GM21528 (cell line): ENCODE data around the gene MIPEP.
A peak's percentile ranks its signal among the peaks of the same experiment; 100 is the strongest.

Experiments
- ATAC-seq: cut with Tn5 transposase; IDR thresholded peaks from one replicate; pipeline ENCODE4 v1.9.1; 2021; ENCODE audit warnings: mild to moderate bottlenecking, moderate library complexity; ENCODE audit not compliant: unreplicated experiment, low FRiP score

Gene MIPEP

DNA sequence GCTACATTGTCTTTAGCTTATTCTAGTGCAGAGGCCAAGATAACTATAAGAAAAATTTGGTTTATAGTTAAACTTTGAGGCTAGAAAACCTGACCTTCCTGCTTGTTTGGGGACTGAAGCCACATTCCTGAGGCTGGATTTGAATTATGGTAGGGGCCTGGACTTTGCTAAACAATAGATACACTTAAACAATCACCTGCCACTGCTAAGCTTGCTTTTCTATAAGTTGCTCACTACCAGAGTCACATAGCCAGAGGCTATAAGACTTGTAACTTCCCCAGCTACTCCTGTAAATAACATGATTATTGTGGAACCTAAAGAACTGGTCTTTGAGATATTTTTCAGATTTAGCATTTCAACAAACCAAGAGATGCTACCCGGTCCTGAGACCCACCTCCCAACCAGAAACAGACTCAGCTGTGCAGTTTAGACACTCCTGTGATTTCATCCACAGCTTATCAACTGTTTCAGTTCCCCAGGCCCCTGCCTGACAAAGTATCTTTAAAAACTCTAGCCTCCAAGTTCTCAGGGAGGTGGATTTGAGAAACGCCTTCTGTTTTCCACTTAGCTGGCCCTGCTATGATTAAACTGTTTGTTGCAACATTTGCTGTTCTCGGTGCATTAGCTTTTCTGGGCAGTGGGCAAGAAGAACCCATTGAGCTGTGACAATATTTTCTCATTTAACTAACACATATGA, 77.7 kb downstream of the MIPEP start:
- no peak for ATAC-seq

DNA sequence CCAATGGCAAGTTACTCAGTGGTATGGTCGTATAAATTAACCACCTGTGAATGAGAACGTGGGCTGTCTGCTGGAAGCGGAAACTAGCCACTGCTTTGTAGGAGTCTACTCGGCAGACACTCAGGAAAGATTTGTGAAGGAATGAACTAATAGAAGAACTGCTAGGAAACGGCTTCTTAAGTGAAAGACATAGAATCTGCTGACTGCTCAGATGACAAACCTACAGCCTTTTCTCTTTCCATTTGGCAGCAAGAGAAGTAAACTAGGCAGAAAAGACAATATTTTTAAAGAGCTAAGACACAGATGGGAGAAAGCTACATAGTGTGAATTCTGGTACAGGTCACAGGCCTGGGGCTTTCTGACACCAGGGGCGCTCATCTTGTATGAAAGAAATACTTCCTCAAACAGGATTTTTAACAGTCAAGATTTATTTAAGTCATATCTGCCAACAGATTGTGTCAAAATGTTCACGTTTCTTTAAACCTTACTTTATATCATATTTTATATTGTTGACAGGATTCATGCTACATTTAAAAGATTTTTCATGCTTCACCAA, 78.4 kb downstream of the MIPEP start:
- no peak for ATAC-seq

DNA sequence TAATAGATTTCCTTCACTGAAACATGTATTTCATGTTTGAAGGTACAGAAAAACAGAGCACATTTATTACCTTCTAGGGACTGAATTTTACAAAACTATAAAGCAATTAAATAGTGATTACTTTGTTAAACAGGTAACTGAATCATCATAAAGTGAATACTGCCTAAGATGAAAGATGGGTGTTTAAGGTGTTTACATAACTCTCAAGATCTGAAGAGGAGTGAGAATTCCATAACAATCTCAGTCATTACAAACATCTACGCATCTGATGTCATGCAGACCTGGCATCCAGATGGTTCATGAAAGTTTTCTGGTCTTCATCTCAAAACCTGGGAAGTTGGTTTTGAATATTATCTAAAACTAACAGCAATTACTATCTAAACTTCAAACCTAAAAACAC, 80.4 kb downstream of the MIPEP start:
- ATAC-seq = no peak

DNA sequence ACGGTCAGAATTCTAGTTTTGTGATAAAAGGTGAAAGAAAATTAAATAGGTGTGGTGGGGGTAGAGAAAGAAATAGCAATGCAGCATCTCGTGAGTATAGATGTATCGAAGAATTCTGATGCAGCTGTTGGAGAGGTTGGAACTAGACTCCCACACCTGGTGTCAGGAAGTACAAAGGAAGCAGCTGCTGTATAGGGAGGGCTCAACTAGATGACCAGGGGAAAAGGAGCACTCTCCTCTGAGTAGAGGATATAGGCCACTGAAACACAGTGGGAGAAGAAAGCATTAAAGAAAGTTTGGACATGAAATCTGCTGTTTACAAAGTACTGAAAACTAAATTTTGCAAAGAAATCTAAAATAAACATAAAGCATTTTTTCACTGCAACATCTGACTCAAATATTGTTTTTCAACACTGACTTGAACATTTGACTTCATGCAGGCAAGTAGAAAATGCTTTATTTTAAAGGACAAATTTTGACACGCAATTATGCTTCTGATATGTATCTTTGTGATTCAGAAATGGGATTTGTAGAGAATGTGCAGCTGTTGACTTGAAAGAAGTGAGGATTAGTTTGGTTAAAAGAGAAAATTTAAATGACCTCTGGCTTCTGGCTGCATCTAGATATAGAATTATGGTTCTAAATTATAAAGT, 82.2 kb downstream of the MIPEP start:
- no peak for ATAC-seq

DNA sequence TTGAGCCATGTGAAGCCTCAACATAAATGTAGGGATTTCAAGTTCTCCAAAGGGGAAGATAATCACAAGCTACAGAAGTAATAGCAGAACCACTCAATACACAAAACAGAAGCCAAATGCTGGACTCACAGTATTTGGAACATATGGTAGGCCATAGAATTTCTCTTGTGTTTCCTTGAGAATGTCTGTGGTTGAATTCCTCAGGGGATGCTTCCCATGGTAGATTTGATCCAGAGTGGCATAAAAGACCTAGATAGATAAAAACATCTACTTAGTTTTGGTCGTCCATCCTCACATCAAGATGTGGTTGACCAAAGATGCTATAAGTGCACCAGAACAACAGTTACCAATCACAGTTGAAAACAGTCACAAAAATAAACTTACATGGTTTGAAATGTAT, 83.4 kb downstream of the MIPEP start:
- no peak for ATAC-seq

DNA sequence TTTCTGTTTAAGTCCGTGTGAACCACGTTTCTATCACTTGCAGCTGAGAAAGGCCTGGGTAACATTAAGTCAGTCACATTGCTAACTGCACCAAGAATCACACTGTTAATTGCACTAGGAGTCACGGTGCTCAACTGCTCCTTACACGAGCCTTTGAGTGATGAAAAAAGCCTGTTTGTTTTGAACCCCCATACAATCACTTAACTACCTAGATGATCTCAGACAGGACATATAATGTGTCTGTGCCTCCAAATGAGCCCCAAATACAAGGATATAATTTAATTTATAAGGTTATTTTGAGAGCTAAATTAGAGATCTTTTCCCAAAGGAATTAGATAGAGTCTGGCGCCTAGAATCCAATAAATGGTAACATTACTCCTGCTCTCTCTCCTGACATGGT, 84.1 kb downstream of the MIPEP start:
- ATAC-seq = no peak

DNA sequence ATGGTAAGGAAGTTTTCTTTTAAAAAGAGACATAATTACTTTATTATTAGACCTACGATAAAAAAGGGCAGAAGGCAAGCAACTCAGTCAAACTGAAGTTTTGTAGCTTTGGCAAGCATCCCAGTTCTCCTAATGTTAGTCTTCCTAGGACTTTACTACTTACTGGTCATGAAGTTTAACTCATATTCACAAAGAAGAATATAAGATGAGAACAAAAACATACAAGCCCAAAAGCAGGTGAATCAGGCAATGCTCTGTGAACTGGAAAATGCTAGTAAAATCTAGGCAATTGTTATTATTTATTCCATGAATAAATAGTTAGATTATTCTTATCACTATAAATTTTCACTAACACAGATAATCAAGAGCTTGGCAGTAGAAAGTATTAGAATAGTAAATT, 85.0 kb downstream of the MIPEP start:
- ATAC-seq = no peak

DNA sequence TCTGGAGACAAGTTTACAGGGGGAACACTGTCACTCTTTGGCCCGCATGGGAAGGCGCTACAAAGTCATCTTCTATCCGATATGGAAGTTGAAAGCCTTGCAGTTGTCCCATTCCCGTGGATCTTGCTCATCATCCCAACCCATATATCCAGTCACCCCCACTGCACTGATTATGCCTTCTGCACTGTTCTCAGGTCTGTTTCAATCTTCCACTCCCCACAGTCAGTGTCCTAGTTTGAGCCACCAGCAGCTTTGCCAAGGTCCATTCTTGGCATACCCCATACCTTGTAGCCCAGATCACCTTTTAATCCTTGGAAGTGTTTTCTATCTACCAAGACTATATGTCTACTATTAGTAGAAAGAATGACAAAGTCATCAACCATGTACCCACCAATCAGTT, 88.1 kb downstream of the MIPEP start:
- no peak for ATAC-seq

DNA sequence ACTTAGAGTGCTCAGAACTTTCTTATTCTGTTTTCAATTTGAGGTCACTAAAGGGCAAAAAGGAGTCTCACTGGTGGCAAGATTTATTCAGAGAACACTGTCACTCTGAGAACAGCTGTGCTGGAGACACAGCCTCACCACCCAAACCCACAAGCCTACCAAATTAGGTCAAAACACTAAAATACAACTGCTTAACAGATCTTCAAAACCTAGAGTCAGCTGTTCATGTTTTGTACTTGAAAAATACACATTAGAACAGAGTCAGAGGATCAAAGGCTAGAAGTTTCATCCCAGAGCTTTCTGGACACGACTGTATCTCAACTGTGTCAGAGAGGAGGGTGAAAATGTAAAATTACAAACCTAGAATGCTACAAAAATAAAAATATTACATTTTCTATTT, 89.3 kb downstream of the MIPEP start:
- ATAC-seq = peak; percentile 86

DNA sequence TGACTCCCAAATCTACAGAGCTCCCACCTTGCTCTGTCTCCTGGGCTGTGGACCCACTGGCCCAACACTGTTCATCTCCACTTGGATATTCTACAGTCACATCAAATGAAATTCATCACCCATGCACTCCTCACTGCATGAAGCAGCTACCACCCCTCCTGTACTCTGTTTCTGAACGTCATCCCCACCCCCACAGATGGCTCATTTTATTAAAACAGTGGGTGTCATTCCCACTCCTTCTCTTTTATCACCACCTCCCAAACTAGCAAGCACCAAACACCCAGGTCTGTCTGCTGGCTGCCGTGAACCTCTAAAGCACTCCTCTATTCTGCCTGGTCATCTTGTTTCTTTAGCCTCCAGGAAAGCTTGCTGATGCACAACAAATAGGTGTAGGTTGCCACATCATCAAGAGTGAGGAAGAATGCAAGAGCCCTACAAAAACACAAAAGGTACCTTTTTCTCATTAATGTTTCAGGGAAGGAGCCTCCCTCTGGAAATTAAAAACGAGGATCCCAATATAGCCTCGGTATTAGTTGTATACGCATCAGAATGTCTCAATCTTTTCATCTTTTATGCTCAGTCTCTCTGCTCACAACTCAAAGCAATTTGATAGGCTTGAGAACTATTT, 91.8 kb downstream of the MIPEP start:
- no peak for ATAC-seq

DNA sequence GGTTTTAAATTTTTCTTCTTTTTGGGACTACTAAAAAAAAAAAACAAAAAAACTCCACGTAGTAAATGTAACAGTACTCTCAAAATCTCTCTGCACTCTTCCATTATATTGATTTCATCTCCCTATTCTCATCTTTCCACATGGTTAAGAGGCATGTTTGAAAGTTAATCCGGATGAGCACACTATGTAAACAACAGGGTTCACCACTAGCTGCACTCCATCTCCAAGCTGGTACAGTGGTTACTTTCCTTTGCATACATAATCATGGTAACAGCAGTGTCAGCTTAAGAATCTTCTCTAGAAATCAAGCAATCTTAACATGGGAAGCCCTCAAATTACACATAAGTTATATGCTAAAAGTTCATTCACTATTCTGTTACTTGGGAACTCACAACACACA, 92.6 kb downstream of the MIPEP start:
- no peak for ATAC-seq

DNA sequence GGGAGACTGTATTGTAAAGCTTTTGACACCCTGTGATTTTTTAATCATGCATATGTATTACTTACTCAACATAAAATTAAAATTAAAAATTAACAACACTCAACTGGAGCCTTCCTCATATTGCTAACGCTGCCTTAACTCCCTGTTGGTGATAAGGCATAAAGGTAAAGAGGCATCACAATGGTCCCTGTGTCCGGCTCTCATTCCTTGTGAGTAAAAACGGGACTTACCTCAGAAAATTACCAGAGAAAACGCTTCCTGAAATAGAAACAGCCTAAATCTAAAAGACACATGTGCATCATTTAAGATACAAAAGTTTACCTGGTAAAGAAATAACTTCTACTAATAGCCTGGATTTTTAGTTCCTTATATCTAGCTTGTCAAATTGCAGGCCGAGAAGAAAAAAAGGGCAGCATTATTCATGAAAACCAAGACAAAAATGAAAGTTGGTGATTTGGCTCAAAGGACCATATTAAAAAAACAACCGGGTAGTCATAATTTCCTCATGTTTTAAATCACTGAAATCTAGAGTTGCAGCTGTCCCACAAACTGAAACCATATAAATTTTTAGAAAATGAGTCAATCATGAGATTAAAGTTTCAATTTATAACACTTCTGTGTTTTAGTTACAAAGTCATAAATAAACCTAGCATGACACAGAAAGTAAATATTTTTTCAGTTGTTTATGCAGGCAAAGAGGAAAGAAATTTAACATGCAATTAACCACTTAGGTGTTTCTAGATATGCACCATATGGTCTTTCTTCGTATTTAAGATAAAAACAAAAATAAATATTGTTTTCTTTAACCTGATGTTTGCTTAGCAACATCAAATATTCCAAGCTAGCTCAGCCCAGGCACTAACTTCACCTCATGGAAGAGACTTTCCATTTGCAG, 94.7 kb downstream of the MIPEP start:
- ATAC-seq = no peak

DNA sequence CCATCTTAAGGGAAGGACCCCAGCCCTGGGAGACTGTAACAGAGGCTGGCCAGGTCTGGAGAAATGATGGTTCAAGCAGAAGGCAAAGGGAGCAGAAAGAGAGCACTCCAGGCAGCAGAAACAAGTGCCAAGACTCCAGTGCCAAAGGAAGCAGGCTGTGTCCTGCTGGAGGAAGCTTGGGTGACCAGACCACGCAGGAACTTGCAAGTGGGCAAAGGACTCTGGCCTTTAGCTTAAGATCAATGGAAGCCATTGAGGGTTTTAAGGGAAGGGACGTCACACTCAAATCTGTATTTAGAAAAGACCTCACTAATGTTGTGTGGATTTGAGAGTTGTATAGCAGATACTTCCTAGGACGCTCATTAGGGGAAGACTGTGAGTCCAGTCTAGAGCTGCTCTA, 95.5 kb downstream of the MIPEP start:
- ATAC-seq = no peak

DNA sequence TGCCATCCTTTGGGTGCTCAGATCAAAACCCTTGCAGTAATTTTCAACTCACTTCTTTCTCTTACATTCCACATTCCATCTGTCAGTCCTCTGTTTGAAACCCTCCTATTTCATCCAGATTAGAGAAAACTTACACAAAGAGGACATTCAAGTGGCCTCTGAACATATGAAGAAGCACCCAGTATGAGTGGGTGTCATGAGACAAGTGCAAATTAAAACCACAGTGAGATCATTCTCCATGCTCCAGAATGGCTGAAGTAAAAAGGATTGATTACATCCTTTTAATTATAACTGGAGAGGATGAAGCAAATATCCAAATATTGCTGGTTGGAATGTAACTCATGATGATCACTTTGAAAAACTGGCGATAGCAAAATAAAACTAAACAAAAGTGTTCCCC, 96.5 kb downstream of the MIPEP start:
- ATAC-seq = no peak

DNA sequence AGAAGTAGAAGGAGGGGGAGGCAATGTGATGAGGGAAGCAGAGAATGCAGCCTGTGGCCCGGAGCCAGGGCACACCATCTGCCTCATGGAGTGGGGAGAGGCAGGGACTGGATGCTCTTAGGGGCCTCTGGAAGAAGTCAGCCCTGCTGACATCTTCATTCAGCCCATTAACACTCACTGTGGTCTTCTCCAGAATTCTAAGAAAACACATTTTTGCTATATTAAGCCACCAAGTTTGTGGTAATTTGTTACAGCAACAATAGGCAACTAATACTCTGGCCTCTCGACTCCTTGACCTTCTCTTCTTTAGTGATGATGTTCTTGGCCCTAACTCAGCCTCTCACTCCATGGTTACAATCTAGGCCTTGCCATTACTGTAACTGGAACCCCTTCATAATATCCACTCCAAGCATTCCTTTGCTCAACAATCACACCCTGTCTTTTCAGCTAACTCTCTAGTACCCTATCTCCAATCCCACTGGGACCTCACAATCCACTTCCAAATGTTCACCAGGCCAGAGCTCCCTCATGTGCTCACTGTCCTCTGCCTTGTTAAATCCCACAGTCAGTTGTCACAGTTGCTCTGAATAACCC, 98.5 kb downstream of the MIPEP start:
- ATAC-seq = no peak

DNA sequence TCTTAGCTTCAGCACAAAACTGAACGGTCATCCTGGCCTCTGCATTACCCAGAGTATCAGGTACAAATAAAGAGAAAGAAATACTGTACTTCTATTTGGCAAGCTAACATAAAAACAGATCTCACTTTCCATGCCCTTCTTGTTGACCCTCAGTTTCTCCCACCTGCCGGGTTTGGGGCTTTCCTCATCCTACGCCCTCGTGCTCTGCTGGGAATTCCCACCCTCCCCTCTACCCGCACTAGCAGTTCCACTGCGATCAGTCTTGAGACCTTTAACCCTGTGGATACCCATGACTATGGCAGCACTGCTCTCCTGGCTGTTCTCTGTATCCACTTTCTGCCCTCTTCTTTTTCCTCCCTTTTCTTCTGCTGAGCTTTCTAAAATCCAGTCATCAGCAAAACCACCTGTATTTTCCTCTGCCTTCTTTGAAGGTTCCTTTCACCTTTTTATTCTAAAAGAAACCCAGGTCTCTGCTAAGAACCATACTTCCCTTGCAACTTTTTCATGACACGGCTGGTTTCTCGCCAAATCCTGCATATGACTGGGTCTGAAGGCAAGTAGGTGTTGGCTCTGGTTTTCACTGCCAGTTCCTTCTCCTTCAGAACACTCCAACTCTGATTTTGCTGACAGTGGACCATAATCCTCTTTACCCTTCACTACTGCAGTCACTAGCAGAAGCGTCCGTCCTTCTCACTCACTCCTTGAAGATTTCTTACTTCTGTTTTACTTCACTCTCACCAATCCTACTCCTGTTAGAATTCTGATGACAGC, 99.4 kb downstream of the MIPEP start:
- ATAC-seq = no peak

DNA sequence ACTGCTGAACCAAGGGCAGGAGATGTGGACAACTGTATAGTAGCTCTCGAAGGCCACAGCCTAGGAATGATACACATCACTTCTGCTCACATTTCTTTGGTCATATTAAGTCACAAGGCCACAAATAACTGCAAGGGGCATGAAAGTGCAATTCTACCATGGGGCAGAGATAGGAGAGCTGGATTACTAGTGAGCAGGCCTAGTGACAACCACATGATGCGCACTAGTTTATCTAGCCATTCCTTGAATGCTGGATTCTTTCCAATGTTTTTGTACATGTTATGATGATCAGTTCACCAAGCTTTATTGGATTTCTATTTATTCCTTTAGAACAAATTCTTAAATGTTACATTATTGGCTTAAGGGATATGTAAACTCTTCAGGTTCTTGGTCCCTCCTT, 100.7 kb downstream of the MIPEP start:
- no peak for ATAC-seq

DNA sequence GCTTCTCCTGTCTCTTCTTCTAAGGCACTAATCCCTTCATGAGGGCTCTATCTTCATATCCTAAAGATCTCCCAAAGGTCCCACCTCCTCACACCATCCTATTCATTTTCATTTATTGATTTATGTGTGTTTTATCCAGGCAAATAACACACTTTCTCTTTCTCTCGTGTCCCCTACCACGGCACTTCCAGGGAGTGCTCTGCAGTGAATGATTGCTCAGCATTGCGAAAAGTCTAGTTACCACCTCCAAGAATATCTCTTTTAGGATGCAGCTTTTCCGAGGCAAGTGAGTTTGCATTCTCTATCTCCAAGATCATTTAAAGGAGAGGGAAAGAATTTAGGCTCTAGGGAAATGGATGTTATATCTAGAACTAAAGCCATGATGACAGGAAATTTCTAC, 101.7 kb downstream of the MIPEP start:
- ATAC-seq = no peak

DNA sequence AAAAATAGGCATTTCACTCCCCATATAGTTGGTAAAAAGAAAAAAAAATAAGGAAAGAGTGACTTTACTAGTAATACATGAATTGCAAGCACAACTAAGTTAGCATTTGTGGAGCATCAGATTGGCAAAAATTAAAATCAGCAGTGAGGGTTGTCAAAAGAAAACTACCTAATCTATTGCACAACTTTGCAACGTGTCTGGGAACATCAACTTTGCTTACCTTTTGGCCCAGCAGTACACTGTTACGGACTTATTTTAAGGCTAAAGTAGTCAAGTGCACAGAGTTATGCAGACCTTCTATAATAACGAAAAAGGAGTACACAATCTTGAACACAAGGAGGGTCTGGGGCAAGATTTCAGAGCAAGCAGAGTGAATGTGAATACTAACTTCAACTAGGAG, 102.6 kb downstream of the MIPEP start:
- ATAC-seq = no peak

DNA sequence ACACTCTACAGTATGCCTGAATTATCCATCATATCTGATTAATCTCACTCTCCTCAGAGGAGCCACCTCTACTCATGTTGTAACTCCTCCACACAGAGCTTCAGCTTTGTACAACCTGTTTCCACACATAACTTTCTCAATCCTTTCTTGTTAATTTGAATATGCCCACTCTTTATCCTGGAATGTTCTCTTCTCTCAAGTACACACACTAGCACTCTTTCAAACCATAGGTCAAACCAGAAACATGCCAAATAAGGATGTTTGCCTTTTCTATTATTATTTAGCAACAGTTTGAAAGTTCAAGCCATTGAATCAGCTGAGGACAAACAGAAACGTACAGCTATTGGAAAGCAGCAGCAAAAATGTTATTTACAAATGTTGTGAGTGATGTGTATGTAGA, 110.3 kb downstream of the MIPEP start:
- ATAC-seq = no peak
